Heart left ventricle (tissue), 16 donors: ENCODE results near the gene GHDC. TPM values are rescaled to one million over a fixed set of nuclear protein-coding genes. Genes with fewer than 3 reads are reported as not detected.
"Not testable (repeated sequence)": the region's sequence is repeated elsewhere in the genome, so short reads cannot be mapped to it uniquely, and the experiment has no call there.

Experiments
- ATAC-seq, 4 donors: fragments of 200-7000 bp; cut with Tn5 transposase; one replicate each; pipeline ENCODE4 v1.9.1; 2020 to 2022; ENCODE audit warnings: moderate library complexity in 4 of 4, mild to moderate bottlenecking in 3 of 4, moderate number of reproducible peaks in 1 of 4
- DNase-seq, 5 donors: peaks; one replicate each; pipeline ENCODE4 v3.0.0-alpha.2; 2020
- H3K27ac ChIP-seq, 12 donors: fragments of 200-600 bp; sonication (generic) in 4 of 12; one replicate each; pipeline versions ENCODE4 v1.5.0 to v1.8.0; 2016 to 2022; ENCODE audit warnings: mild to moderate bottlenecking in 2 of 12
- H3K27me3 ChIP-seq, 9 donors: fragments of 200-600 bp; sonication (generic) in 2 of 9; one replicate each; pipeline versions ENCODE4 v1.5.1 to v1.8.0; 2016 to 2022; ENCODE audit warnings: mild to moderate bottlenecking in 3 of 9
- H3K36me3 ChIP-seq, 9 donors: fragments of 200-600 bp; sonication (generic) in 2 of 9; one replicate each; pipeline versions ENCODE4 v1.5.0 to v1.8.0; 2018 to 2022; ENCODE audit warnings: mild to moderate bottlenecking in 2 of 9
- H3K4me1 ChIP-seq, 12 donors: fragments of 200-600 bp; sonication (generic) in 4 of 12; one replicate each; pipeline versions ENCODE4 v1.5.0 to v1.8.0; 2016 to 2022; ENCODE audit warnings: mild to moderate bottlenecking in 3 of 12
- H3K4me3 ChIP-seq, 12 donors: fragments of 200-600 bp; sonication (generic) in 4 of 12; one replicate each; pipeline versions ENCODE4 v1.5.0 to v1.8.0; 2017 to 2022; ENCODE audit warnings: mild to moderate bottlenecking in 9 of 12, moderate library complexity in 4 of 12
- H3K9me3 ChIP-seq, 12 donors: fragments of 200-600 bp; sonication (generic) in 4 of 12; one replicate each; pipeline versions ENCODE4 v1.5.0 to v1.8.0; 2016 to 2022; ENCODE audit warnings: mild to moderate bottlenecking in 1 of 12
- POLR2A ChIP-seq, 2 donors: fragments of 450-650 bp; IDR thresholded peaks; one replicate each; pipeline ENCODE4 v1.6.1; 2017; ENCODE audit warnings: antibody characterized with exemption in 2 of 2, mild to moderate bottlenecking in 2 of 2, moderate library complexity in 2 of 2
- WGBS, 4 donors: extraction: QIAGEN DNeasy Blood & Tissue Kit in 2 of 4; methylation state at CpG; one replicate each; pipeline versions ENCODE4 v1.1.5 to v1.1.7; 2013 to 2018; 5-methylcytosine and 5-hydroxymethylcytosine counted together
- intact Hi-C, 10 donors: fragments of 100-400 bp; cut with DNase I; formaldehyde crosslinking; loops; one replicate each; pipeline versions ENCODE4 v1.11.1 to v1.14.2; 2022
- long read RNA-seq, 3 donors: library from polyadenylated mRNA; unstranded; transcript quantifications; one replicate each; pipeline ENCODE4 v2.0.0, GENCODE V29; 2020 to 2021
- polyA plus RNA-seq, 2 donors: library from polyadenylated mRNA; stranded (reverse); fragments of 200-250 nt; gene quantifications; one replicate each; pipeline ENCODE4 v1.2.3, GENCODE V29; 2013
- total RNA-seq, 9 donors: library from RNA; depleted of rRNA in 2 of 9; stranded (reverse); fragments of >200 nt in 2 of 9; fragmentation: NEBNext Ultra II Directional in 3 of 9; extraction: Animal tissue kit (Norgen Biotek cat#: 25700) in 3 of 9; gene quantifications; one replicate each; pipeline versions ENCODE4 v1.1.0 to v1.2.4, GENCODE V29; 2016 to 2023
- TF ChIP-seq, protein P1 (sequence below), 12 donors: fragments of 200-600 bp; sonication (generic) in 4 of 12; IDR thresholded peaks; one replicate each; pipeline versions ENCODE4 v1.5.0 to v1.8.0; 2018 to 2022; ENCODE audit warnings: antibody characterized with exemption in 12 of 12, mild to moderate bottlenecking in 5 of 12
- donor health status: ischemic (EF 13 %, LVEDD 7.1; RV severe dilation, severe dysfunction).
- donor health status: healthy with polysubstance abuse.
- donor health status: DM: no; HTN: yes; CAD: no.
- donor health status: DM: no; HTN: no; CAD: no.
- donor health status: ischemic (EF 25% LVEDD 6.9; RV normal size, moderate dysfunction).
- donor health status: ischemic (EF 25% LVEDD 5.7; RV mildly dilated, moderate dysfunction).
- donor health status: healthy.
- donor health status: DM: yes; HTN: yes; CAD: no.
- donor health status: ischemic (EF 35%, LVEDD 5.7; RV mildly dilated, moderate dysfunction).
- donor health status: nonischemic (EF 11% LVEDD 7.7; RV severe dilation, severe dysfunction).
- donor health status: DM: yes; HTN: yes; CAD: no.
- donor health status: PGD.
- donor health status: ischemic (EF 29% LVEDD 5.4; RV normal size, mild dysfunction).
- donor health status: nonischemic (EF 23%, LVEDD 6.1; RV moderate dilation, normal function).

GHDC gene, protein sequence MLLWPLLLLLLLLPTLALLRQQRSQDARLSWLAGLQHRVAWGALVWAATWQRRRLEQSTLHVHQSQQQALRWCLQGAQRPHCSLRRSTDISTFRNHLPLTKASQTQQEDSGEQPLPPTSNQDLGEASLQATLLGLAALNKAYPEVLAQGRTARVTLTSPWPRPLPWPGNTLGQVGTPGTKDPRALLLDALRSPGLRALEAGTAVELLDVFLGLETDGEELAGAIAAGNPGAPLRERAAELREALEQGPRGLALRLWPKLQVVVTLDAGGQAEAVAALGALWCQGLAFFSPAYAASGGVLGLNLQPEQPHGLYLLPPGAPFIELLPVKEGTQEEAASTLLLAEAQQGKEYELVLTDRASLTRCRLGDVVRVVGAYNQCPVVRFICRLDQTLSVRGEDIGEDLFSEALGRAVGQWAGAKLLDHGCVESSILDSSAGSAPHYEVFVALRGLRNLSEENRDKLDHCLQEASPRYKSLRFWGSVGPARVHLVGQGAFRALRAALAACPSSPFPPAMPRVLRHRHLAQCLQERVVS
- total RNA-seq (10 to 100 TPM in 3 of 9 donors, 1 to 10 TPM in 6; 4.9 to 17.3 (median 8.3) TPM), polyA plus RNA-seq (1 to 10 TPM; 6.2 to 9.4 TPM)
- long read RNA-seq, donor 1, partial matches to known transcripts = 11 of 12 reads
- long read RNA-seq, donor 1, other reads (novel, unspliced or antisense) = 1 of 12 reads
- long read RNA-seq, donor 2, partial matches to known transcripts = 7 of 9 reads
- long read RNA-seq, donor 2, other reads (novel, unspliced or antisense) = 1 of 9 reads
- long read RNA-seq, donor 3, partial matches to known transcripts = 5 of 9 reads
- long read RNA-seq, donor 3, other reads (novel, unspliced or antisense) = 3 of 9 reads

DNA sequence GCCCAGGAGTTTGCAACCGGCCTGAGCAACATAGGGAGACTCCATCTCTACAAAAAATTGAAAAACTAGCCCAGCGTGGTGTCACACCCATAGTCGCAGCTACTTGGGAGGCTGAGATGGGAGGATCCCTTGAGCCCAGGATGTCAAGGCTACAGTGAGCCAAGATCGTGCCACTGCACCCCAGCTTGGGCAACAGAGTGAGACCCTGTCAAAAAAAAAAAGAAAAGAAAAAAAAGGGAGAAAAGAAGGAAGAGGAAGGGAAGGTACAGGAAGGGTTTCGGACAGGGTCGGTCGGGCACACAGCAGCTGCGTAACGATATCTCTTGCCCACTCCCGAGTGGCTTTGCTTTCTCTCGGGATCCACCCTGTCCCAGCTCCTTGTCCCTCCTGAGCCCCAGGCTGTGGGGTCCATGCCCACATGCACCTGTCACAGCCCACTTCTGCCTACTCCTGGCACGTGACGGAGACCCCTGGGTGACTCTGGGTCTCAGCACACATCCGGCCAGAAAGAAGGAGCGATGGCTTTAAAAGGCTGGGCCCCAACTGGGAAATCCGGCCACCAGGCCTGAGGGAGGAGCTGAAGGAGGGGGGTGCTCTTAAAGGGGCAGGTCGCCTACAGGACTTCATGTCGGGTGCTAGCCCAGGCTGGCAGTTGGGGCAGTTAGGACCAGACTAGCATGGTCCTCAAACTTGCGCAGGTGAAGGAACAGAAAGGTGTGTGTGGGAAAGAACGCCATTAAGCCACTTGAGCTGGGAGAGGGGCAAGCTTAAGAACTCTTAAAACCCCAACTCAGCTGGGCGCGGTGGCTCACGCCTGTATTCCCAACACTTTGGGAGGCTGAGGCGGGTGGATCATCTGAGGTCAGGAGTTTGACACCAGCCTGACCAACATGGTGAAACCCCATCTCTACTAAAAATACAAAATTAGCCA lies at the start of gene GHDC:
TSS of gene GHDC (minus strand) at position 526 of the 931 bp plus-strand sequence. CDS start 913 bp downstream, outside the sequence.
- Histone ChIP-seq H3K9me3 (no peaks in the 10 kb centered on the region), H3K4me1 (peaks cover 4 to 31% (median 15%) of the 10 kb centered on the region in 12 donors), H3K36me3 (peaks cover 0 to 8% (median 0%) of the 10 kb centered on the region in 9 donors), H3K4me3 (peak within 1 kb of the TSS; percentile 36 to 84 (median 75)), H3K27me3 (no peaks in the 10 kb centered on the region), H3K27ac (peak within 1 kb of the TSS; percentile 45 to 94 (median 84))
- peak; percentile 86 to 91 (median 88) for DNase-seq
- peak; percentile 86 to 97 (median 96) for ATAC-seq
- TF ChIP-seq POLR2A (IDR thresholded peaks at IDR 0.05) = peak in 1 of 2 donors; percentile 40
- TF ChIP-seq, protein P1, sequence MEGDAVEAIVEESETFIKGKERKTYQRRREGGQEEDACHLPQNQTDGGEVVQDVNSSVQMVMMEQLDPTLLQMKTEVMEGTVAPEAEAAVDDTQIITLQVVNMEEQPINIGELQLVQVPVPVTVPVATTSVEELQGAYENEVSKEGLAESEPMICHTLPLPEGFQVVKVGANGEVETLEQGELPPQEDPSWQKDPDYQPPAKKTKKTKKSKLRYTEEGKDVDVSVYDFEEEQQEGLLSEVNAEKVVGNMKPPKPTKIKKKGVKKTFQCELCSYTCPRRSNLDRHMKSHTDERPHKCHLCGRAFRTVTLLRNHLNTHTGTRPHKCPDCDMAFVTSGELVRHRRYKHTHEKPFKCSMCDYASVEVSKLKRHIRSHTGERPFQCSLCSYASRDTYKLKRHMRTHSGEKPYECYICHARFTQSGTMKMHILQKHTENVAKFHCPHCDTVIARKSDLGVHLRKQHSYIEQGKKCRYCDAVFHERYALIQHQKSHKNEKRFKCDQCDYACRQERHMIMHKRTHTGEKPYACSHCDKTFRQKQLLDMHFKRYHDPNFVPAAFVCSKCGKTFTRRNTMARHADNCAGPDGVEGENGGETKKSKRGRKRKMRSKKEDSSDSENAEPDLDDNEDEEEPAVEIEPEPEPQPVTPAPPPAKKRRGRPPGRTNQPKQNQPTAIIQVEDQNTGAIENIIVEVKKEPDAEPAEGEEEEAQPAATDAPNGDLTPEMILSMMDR (IDR thresholded peaks at IDR 0.05) = no peak
- intact Hi-C loops = loop anchor here in 1 of 10 donors (10.0 kb wide), 1 partner anchor 91 kb away; the partner anchor contains the start of gene STAT5A
- WGBS, 4 donors = 26 to 31% (median 30%) methylated on average over 24 of the region's 24 CpGs

DNA sequence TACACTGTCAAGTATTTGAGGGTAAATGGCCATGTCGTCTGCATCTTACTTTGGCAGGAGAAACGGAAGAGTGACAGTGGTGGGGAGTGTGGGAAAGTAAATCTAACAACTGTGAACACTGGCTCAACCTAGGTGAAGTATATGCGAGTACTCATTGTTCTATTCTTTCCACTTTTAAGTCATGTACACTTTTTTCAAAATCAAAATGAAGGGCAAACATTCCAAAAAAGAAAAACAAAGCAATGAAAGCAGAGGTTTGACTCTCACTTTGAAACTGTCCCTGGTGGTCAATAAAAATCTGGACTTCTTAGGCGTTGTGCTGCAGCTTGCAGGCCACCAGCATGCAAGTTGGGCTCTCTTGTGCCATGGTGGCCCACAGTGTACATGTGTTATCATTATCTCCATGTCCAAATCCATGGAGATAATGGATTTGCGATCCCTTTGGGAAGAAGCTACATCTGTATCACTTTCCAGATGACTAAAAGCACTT lies 49.2 kb upstream of the GHDC start:
- intact Hi-C loops = no loop called here
- Histone ChIP-seq H3K9me3 (no peaks in the 10 kb centered on the region), H3K36me3 (no peaks in the 10 kb centered on the region), H3K4me1 (peaks cover 0 to 28% (median 13%) of the 10 kb centered on the region in 12 donors), H3K27me3 (no peaks in the 10 kb centered on the region), H3K4me3 (no peak overlapping the region), H3K27ac (no peak overlapping the region)
- 73 to 78% (median 77%) methylated on average over 5 of the region's 5 CpGs for WGBS, 4 donors
- DNase-seq = no peak
- TF ChIP-seq, protein P1 (IDR thresholded peaks at IDR 0.05) = no peak
- TF ChIP-seq POLR2A (IDR thresholded peaks at IDR 0.05) = no peak
- ATAC-seq = peak in 2 of 4 donors; percentile 34 to 45

DNA sequence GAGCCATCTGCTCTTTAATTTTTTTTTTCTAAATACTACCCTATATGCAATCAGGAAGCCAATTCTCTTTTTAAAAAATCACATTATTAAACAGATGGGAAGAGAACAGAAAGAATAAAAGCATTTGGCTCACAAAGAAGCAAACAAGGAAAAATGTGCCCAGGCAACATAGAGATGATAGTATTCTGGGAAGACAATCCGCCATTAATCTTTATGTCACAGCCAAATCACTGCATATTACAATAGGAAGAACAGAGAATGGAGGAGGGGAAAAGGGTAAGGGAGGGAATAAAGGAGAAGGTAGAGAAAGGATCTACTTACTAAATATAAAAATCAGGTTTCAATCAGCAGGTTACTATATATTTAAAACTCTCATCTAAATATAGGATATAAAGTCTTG lies 47.6 kb upstream of the GHDC start:
- WGBS, 4 donors = 92 to 97% (median 96%) methylated on average over 1 of the region's 1 CpG
- TF ChIP-seq POLR2A (IDR thresholded peaks at IDR 0.05) = no peak
- TF ChIP-seq, protein P1 (IDR thresholded peaks at IDR 0.05) = no peak
- no peaks in the 10 kb centered on the region for H3K27me3 ChIP-seq
- H3K9me3 ChIP-seq = no peaks in the 10 kb centered on the region
- DNase-seq (no peak), ATAC-seq (no peak)
- no peak overlapping the region for H3K4me3 ChIP-seq
- no peaks in the 10 kb centered on the region for H3K36me3 ChIP-seq
- peaks cover 0 to 12% (median 4%) of the 10 kb centered on the region in 12 donors for H3K4me1 ChIP-seq
- no peak overlapping the region for H3K27ac ChIP-seq
- intact Hi-C loops = no loop called here

DNA sequence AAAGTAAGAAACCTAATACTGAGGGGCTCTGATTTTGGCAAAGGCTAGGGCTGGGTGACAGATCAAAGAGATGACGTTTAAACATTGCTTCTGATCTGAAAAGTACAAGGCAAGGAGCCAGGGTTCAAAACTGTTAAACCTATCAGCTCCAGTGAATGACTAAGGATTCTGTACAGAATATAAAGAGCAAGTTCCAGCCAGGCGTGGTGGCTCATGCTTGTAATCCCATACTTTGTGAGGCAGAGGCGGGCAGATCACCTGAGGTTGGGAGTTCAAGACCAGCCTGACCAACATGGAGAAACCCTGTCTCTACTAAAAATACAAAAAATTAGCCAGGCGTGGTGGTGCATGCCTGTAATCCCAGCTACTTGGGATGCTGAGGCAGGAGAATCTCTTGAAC lies 46.6 kb upstream of the GHDC start:
- 78 to 86% (median 83%) methylated on average over 4 of the region's 4 CpGs for WGBS, 4 donors
- H3K4me1 ChIP-seq, H3K9me3 ChIP-seq, ATAC-seq, DNase-seq, H3K4me3 ChIP-seq, H3K27ac ChIP-seq, H3K36me3 ChIP-seq, H3K27me3 ChIP-seq, intact Hi-C loops: not testable (repeated sequence)
